MM.1S (cell line): Measurements from ENCODE around the gene ARID3C.

Experiments
- DNase-seq: peaks from one replicate; pipeline ENCODE4 v3.0.0-alpha.2; 2015
- H2AFZ ChIP-seq: fragments of 300-600 bp; sonication (generic); 2 replicates; pipeline ENCODE4 v1.6.0; 2016; ENCODE audit warnings: antibody characterized with exemption, low read length
- H3F3A ChIP-seq: fragments of 300-600 bp; sonication (generic); 2 replicates; pipeline ENCODE4 v1.6.1; 2016; ENCODE audit warnings: mild to moderate bottlenecking, antibody characterized with exemption, low read length, moderate library complexity, mixed read lengths; ENCODE audit not compliant: insufficient read depth
- H3K27ac ChIP-seq: fragments of 300-600 bp; sonication (generic); 2 replicates; pipeline ENCODE4 v1.5.1; 2016; ENCODE audit warnings: mild to moderate bottlenecking, low read length
- H3K27me3 ChIP-seq: fragments of 300-600 bp; sonication (generic); replicated peaks from 2 replicates; pipeline ENCODE4 v1.6.0; 2016; ENCODE audit warnings: low read length; ENCODE audit not compliant: insufficient read depth
- H3K36me3 ChIP-seq: fragments of 300-600 bp; sonication (generic); replicated peaks from 2 replicates; pipeline ENCODE4 v1.6.1; 2016; ENCODE audit warnings: mild to moderate bottlenecking, low read length, mixed read lengths; ENCODE audit not compliant: insufficient read depth
- H3K4me1 ChIP-seq: fragments of 300-600 bp; sonication (generic); 2 replicates; pipeline ENCODE4 v1.6.1; 2016; ENCODE audit warnings: low read length, mixed read lengths
- H3K4me2 ChIP-seq: fragments of 300-600 bp; sonication (generic); 2 replicates; pipeline ENCODE4 v1.6.0; 2016; ENCODE audit warnings: low read depth, low read length
- H3K4me3 ChIP-seq: fragments of 300-600 bp; sonication (generic); 2 replicates; pipeline ENCODE4 v1.5.1; 2016; ENCODE audit warnings: low read length, mixed read lengths
- H3K79me2 ChIP-seq: fragments of 300-600 bp; sonication (generic); 2 replicates; pipeline ENCODE4 v1.6.1; 2016; ENCODE audit warnings: mixed run types, low read length, mixed read lengths
- H3K9ac ChIP-seq: fragments of 300-600 bp; sonication (generic); 2 replicates; pipeline ENCODE4 v1.6.1; 2016; ENCODE audit warnings: low read length, mixed read lengths
- H3K9me2 ChIP-seq: fragments of 300-600 bp; sonication (generic); replicated peaks from 2 replicates; pipeline ENCODE4 v1.6.1; 2016; ENCODE audit warnings: mild to moderate bottlenecking, low read length, mixed read lengths; ENCODE audit not compliant: insufficient read depth
- H3K9me3 ChIP-seq: fragments of 300-600 bp; sonication (generic); replicated peaks from 2 replicates; pipeline ENCODE4 v1.6.1; 2016; ENCODE audit warnings: mild to moderate bottlenecking, low read length, mixed read lengths; ENCODE audit not compliant: insufficient read depth
- H4K20me1 ChIP-seq: fragments of 300-600 bp; sonication (generic); 2 replicates; pipeline ENCODE4 v1.6.1; 2016; ENCODE audit warnings: mild to moderate bottlenecking, low read length, moderate library complexity, mixed read lengths; ENCODE audit not compliant: insufficient read depth
- EZH2 ChIP-seq: fragments of 300-600 bp; sonication (generic); optimal IDR thresholded peaks from 2 replicates; pipeline ENCODE3; 2017; ENCODE audit warnings: low read depth, mild to moderate bottlenecking, antibody characterized with exemption, low read length, mixed read lengths
- EZH2phosphoT487 ChIP-seq: fragments of 300-600 bp; sonication (generic); IDR thresholded peaks from 2 replicates; pipeline ENCODE4 v1.6.1; 2018; ENCODE audit warnings: antibody characterized with exemption, low read length
- TF ChIP-seq, protein P1 (sequence below): fragments of 300-600 bp; sonication (generic); IDR thresholded peaks from 2 replicates; pipeline ENCODE4 v1.5.1; 2016; ENCODE audit warnings: antibody characterized with exemption, low read length, mixed read lengths

ARID3C gene

DNA sequence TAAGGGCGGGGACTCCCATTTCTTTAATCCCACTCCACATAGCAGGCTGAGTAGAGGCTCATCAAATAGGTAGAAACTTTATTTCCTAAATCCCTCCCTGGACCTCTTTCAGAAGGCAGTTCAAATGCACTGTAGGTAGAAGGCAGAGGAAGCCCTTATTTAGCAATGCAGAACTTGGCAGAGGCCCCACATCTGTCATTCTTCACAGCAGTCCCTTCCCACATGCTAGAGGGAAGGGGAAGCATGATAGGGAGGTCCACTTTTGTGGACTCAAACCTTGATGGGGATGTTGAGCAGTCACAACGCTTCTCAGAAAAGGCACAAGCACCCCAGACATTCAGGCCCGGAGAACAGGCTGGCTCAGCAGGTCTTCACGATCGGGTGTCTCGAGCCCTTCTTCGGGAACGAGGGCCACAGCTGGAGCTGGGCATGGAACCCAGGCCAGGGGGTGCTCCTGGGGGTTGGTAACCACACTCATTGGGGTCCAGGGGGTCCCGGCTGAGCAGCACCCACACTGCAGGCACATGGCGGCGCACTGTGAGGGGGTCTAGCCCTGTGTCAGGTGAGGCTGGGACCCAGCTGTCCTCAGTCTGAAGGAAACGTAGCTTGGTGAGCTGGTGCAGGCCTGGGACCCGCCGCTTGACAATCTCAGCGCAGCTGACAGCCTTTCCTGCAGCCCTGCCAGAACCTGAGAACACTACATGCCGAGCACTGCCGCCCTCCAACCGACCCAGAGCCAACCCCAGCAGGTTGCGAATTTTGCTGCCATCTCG lies 18.2 kb downstream of the ARID3C start:
- Histone ChIP-seq H3K27ac (no peak overlapping the region), H2AFZ (no peak overlapping the region), H3K36me3 (no peaks in the 10 kb centered on the region), H3K9me3 (no peaks in the 10 kb centered on the region), H3F3A (peaks cover 6% of the 10 kb centered on the region; the same call in 1 of the 2 replicates), H3K27me3 (no peaks in the 10 kb centered on the region; the same call in 1 of the 2 replicates), H3K4me3 (peak overlapping the region; percentile 86), H3K79me2 (peaks cover 14% of the 10 kb centered on the region), H3K4me1 (peaks cover 6% of the 10 kb centered on the region; the same call in 1 of the 2 replicates), H3K9ac (no peak overlapping the region), H3K9me2 (no peaks in the 10 kb centered on the region), H3K4me2 (peak overlapping the region; percentile 97), H4K20me1 (no peaks in the 10 kb centered on the region)
- DNase-seq, result no peak
- no peak for TF ChIP-seq EZH2phosphoT487
- TF ChIP-seq, protein P1, sequence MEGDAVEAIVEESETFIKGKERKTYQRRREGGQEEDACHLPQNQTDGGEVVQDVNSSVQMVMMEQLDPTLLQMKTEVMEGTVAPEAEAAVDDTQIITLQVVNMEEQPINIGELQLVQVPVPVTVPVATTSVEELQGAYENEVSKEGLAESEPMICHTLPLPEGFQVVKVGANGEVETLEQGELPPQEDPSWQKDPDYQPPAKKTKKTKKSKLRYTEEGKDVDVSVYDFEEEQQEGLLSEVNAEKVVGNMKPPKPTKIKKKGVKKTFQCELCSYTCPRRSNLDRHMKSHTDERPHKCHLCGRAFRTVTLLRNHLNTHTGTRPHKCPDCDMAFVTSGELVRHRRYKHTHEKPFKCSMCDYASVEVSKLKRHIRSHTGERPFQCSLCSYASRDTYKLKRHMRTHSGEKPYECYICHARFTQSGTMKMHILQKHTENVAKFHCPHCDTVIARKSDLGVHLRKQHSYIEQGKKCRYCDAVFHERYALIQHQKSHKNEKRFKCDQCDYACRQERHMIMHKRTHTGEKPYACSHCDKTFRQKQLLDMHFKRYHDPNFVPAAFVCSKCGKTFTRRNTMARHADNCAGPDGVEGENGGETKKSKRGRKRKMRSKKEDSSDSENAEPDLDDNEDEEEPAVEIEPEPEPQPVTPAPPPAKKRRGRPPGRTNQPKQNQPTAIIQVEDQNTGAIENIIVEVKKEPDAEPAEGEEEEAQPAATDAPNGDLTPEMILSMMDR, result no peak

DNA sequence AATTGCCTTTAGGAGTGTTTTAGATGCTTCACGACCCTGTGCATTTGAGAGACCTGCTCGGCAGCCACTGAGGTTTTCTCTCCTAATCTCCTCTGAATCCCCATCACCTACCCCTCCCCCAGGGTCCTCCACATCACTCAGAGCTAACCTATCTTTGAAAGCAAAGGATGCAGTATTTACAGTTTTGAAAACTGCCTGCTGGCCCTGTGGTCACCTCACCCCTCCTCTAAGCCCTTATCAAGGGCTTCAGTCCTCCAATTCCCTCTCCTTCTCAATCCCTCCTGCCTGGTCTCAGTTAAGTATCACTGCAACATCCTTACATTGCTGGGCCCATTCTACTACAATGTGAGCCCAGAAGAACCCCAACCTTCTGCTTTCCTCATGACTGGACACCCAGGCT lies 21.5 kb downstream of the ARID3C start:
- Histone ChIP-seq H3K27me3 (peaks cover 8% of the 10 kb centered on the region), H3K9ac (no peak overlapping the region), H3K79me2 (peaks cover 14% of the 10 kb centered on the region), H3K9me2 (no peaks in the 10 kb centered on the region), H3K4me3 (no peak overlapping the region), H3K27ac (no peak overlapping the region), H3K4me2 (no peak overlapping the region), H3K36me3 (no peaks in the 10 kb centered on the region), H3K4me1 (peaks cover 6% of the 10 kb centered on the region; the same call in 1 of the 2 replicates), H2AFZ (no peak overlapping the region), H4K20me1 (no peaks in the 10 kb centered on the region), H3K9me3 (no peaks in the 10 kb centered on the region), H3F3A (peaks cover 2% of the 10 kb centered on the region; the same call in 1 of the 2 replicates)
- no peak for DNase-seq
- TF ChIP-seq EZH2, result no peak
- TF ChIP-seq, protein P1, result no peak
- no peak for TF ChIP-seq EZH2phosphoT487

DNA sequence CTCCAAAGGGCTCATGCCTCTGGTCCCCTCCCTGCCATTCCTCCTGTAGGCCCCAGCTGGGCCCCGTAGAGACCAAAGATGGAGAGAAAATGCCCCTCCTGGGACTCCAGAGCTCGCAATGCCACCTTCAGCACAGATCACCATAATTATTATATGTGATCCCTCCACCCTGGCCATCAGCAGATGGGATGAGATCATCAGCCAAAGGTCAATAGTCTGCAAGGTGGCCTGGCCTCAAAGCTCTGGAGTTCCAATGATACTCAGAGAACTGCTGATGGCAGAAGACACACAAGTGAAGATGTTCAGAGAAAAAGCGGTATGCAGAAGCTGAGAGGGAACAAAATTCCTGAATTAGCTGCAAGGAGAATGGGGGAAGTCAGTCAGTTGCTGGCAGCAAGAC lies 22.0 kb downstream of the ARID3C start:
- Histone ChIP-seq H3K4me2 (no peak overlapping the region), H3K27me3 (peaks cover 8% of the 10 kb centered on the region), H3K4me1 (peaks cover 6% of the 10 kb centered on the region; the same call in 1 of the 2 replicates), H2AFZ (no peak overlapping the region), H3K27ac (no peak overlapping the region), H3K4me3 (no peak overlapping the region), H3K79me2 (peaks cover 14% of the 10 kb centered on the region), H3F3A (no peaks in the 10 kb centered on the region), H3K9me2 (no peaks in the 10 kb centered on the region), H3K36me3 (no peaks in the 10 kb centered on the region), H4K20me1 (no peaks in the 10 kb centered on the region), H3K9ac (no peak overlapping the region), H3K9me3 (no peaks in the 10 kb centered on the region)
- TF ChIP-seq EZH2phosphoT487 (no peak), EZH2 (no peak)
- TF ChIP-seq, protein P1, result no peak
- no peak for DNase-seq
